Medulla oblongata (tissue), 1 donor: Measurements from ENCODE around the gene MEPCE.
"Not testable (repeated sequence)": the region's sequence is repeated elsewhere in the genome, so short reads cannot be mapped to it uniquely, and the experiment has no call there.

Experiments used
- DNase-seq: peaks from one replicate; pipeline ENCODE4 v3.0.0-alpha.2; 2015; ENCODE audit errors: extremely low spot score

Gene MEPCE

DNA sequence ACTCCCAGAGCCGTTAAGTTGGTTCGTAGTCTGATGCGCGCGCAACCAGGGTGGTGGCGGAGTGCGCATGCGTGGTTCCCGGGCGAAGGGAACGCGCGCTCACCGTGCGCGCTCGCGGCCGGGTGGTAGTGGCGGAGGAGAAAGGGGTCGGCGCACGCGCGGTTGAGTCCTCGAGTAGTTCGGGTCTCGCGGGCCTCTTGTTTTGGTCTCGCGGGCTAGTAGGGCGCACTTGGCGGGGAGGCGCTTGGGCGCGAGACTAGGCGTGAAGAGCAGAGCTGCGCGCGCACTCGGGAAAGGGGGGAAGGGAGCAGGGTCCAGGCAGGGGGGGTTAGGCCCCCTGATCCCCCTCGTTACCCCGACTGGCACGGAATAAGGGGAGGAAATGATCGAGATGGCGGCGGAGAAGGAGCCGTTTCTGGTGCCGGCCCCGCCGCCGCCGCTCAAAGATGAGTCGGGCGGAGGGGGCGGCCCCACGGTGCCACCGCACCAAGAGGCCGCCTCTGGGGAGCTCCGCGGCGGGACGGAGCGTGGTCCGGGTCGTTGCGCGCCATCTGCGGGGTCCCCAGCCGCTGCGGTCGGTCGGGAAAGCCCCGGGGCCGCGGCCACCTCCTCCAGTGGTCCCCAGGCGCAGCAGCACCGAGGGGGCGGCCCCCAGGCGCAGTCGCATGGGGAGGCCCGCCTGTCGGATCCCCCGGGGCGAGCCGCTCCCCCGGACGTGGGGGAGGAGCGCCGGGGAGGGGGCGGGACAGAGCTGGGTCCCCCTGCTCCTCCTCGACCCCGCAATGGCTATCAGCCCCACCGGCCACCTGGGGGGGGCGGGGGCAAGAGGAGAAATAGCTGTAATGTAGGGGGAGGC, at the start of gene MEPCE:
MEPCE (plus strand) TSS at position 195 of the 856 bp plus-strand sequence; CDS start at position 383, 188 bp downstream.
- DNase-seq: peak; percentile 96

DNA sequence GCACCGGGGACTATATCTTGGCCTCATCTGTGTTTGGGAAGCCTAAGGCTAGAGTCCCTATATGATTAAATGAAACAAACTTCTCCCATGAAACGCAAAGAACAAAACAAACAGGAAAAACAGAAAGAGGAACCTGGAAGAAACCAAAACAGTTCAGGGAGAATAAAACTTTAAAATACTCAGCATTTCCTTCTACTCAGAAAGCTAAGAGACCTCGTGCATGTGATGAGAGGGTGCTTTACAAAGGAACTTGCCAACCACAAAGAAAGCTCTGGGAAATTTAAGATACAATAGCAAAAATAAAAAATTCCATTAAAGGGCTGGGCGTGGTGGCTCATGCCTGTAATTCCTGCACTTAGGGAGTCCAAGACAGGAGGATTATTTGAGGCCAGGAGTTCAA, 49.4 kb upstream of the MEPCE start:
- DNase-seq: peak; percentile 74

DNA sequence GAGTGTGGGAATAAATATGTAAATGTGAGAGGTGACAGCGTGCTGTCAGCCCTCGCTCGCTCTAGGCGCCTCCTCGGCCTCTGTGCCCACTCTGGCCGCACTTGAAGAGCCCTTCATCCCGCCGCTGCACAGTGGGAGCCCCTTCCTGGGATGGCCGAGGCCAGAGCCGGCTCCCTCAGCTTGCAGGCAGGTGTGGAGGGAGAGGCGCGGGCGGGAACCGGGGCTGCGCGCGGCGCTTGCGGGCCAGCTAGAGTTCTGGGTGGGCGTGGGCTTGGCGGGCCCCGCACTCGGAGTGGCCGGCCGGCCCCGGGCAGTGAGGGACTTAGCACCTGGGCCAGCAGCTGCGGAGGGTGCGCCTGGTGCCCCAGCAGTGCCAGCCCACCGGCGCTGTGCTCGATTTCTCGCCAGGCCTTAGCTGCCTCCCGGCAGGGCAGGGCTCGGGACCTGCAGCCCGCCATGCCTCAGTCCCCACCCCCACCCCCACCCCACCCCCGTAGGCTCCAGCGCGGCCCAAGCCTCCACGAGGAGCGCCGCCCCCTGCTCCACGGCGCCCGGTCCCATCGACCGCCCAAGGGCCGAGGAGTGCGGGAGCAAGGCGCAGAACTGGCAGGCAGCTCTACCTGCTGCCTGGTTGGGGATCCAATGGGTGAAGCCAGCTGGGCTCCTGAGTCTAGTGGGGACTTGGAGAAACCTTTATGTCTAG, 47.9 kb upstream of the MEPCE start:
- not testable (repeated sequence) for DNase-seq

DNA sequence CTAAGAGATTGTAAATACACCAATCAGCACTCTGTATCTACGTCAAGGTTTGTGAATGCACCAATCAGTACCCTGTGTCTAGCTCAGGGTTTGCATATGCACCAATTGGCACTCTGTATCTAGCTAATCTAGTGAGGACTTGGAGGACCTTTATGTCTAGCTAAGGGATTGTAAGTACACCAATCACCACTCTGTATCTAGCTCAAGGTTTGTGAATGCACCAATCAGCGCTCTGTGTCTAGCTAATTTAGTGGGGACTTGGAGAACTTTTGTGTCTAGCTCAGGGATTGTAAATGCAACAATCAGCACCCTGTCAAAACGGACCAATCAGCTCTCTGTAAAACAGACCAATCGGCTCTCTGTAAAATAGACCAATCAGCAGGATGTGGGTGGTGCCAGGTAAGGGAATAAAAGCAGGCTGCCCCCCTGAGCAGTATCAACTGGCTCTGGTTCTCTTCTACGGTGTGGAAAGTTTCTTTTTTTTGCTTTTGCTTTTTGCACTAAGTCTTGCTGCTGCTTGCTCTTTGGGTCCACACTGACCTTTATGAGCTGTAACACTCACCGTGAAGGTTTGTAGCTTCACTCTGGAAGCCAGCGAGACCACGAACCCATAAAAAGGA, 47.3 kb upstream of the MEPCE start:
- DNase-seq: peak; percentile 46

DNA sequence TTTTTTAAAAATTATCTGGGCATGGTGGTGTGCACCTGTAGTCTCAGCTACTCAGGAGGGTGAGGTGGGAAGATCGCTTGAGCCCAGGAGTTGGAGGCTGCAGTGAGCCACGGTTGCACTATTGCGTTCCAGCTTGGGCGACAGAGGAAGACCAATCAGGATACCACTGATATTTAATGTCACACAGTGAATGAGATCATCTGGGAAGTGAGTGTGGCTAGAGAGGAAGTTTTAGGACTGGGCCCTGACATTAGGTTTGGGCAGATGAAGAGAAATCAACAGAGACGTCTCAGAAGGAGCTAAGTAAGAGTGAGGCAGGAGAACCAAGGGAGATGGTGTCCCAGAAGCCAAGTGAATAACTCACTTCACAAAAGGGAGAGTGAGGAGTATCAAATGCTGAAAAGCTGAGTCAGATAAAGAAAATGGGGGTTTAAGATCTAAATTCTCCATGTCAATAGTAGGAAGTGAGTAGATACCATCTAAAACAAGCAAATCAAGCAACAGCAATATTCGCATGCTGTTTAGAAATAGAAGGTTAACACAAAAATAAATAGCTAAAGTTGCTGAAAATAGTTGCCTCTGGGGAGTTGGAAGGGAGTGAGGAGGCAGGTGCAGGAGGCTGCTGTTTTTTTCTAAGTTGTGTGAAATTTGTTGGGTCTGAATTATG, 44.9 kb upstream of the MEPCE start:
- DNase-seq: peak; percentile 35

- no peak for DNase-seq
Observed at GRCh38 chr7:100386940-100387339, 42.7 kb upstream of the MEPCE start.

- no peak for DNase-seq
Observed at GRCh38 chr7:100387695-100388094, 41.9 kb upstream of the MEPCE start.

- DNase-seq: no peak
Observed at GRCh38 chr7:100389437-100390088, 40.1 kb upstream of the MEPCE start.

DNA sequence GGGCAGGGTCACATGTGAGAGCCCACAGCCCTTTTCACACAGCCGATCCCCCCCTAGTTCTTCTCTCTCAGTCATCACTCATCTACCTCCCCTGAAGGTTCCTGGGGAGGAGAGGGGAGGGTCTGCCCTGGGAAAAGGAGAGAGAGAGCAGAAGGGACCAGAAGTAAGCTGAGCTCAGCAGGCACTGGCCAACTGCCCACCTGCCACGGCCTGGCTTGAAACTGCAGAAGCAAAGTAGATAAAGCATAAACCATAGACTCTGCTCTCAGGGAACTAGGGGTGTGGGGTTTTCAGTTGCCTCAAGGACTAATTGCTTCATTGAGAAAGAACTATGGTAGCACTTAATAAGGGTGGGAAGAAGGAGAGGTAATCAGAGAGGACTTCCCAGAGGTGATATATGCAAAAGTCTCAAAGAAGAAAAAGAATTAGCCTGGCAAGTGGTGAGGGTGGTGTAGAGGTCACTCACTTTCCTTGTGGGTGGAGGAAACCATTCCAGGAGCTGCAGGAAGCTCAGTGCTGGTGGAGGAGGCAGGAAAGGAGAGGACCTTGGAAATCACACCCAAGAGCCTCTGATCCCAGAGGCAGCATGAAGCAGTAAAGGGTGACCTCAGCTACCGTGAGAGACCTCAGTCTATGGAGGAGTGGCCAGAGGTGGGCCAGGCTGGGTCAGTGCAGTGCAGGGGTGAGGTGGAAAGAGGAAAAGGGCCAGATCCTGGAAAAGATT, 39.2 kb upstream of the MEPCE start:
- no peak for DNase-seq

DNA sequence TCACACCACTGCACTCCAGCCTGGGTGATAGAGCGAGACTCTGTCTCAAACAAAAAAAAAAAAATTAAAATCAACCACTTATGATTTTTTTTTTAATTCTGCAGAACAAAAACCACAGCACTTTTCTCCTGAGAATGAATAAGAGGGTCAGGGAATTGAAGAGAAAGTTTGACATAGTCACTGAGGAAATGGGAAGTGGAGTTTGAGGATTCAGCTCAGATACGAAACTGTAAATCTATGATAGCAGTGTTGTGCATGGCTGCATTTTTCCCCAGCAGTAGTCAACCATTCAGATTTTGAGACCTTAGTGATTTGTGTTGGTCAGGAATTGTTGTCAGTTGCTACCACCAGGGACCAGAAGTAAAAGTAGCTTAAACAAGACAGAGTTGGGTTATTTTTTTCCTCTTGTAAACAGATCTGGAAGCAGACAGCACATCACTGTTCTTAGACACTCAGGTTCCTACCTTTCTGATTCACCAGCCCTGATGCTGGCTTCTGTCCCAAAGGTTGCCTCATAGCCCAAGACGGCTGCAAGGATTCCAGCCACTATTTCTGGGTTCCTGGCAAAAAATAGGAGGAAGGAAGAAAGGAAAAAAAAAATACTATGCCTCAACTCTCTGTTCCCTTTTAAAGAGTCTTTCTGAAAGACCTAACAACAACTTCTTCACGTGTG, 36.3 kb upstream of the MEPCE start:
- DNase-seq: no peak

GRCh38 chr7:100394077-100394476, 35.6 kb upstream of the MEPCE start:
- no peak for DNase-seq

GRCh38 chr7:100396421-100396982, 33.1 kb upstream of the MEPCE start:
- peak; percentile 40 for DNase-seq

GRCh38 chr7:100397315-100398081, 32.1 kb upstream of the MEPCE start:
- no peak for DNase-seq

GRCh38 chr7:100398239-100398638, 31.4 kb upstream of the MEPCE start:
- DNase-seq: no peak

DNA sequence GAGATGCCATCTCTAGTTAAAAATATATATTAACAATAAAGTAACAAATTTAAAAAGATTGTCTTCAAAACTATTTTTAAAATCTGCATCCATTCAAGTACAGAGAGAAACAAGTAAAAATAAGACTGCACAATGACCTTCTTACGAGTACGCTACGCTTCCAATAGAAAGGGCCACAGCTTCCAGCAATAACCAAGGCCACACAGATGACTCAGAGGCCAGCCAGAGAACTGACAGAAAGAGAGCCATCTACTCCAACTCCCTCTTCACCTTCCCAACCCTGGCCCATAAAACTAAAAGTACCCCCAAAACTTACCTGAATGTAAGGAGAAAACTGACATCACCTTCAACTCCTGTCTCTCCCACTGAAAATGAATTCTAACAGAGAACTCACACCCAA, 29.6 kb upstream of the MEPCE start:
- no peak for DNase-seq

DNA sequence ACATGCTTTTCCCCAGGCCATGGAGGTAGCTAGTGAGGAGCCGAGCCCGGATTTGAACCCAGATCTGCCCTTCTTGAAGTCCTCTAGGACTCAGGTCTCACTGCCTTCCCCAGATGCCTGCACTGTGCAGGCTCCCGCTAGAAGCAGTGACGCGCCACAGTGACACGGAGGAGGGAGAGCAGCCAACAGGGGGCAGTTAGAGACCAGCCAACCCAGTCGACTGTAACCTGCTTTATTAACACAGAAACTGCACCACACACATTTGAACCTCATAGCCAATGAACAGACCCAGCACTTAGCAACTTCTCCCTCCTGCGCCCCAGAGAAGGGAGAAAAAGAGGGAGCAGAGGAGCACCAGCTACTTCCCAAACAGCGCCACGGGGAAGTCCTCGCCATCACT, 29.0 kb upstream of the MEPCE start:
- DNase-seq: no peak

GRCh38 chr7:100401811-100402210, 27.8 kb upstream of the MEPCE start:
- no peak for DNase-seq

DNA sequence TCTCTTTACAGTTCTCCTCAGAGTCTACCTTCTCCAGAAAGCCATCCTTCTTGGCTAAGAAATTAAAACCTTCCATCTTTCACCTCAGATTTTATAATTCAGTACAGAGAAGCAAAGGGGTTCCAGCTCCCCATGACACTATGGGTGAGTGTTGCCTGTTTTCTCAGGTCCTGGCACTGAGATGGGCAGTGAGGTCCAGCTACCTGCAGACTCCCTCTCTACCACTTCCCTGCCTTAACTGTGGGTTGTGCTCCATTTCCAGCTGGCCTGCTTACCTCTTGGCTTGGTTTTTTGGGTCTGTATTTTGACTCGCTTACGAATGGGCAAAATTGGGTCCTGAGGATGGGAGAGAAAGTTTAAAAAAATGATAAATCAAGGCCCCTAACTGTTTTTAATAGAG, 27.4 kb upstream of the MEPCE start:
- no peak for DNase-seq

- no peak for DNase-seq
Observed at GRCh38 chr7:100406767-100407166, 22.9 kb upstream of the MEPCE start.
